Measurements from ENCODE around the gene PDE6G. TPM values are rescaled to one million over a fixed set of nuclear protein-coding genes. Genes with fewer than 3 reads are reported as not detected.
A peak's percentile ranks its signal among the peaks of the same experiment; 100 is the strongest.

Gene PDE6G
- total and polyA plus RNA-seq, 2 of the 13 experiments (the other 11 are each of a cell fraction or from before 2014, with no cell fraction given), result 1.4 to 6.7 TPM

- TF ChIP-seq PCBP2 (optimal IDR thresholded peaks at IDR 0.05; ENCODE audit: low read depth, low read length, poor library complexity, severe bottlenecking) (no peak), ZNF619 (CRISPR knock-in tag; IDR thresholded peaks at IDR 0.05) (peak; percentile 79; the same call in 1 of the 2 replicates), PHF21A (CRISPR knock-in tag; IDR thresholded peaks at IDR 0.05) (no peak), ZNF691 (CRISPR knock-in tag; IDR thresholded peaks at IDR 0.05; ENCODE audit: borderline replicate concordance, low read depth) (peak; percentile 15), MTF2 (CRISPR knock-in tag; IDR thresholded peaks at IDR 0.05; ENCODE audit: borderline replicate concordance) (no peak; the same call in 1 of the 2 replicates), ZNF768 (CRISPR knock-in tag; IDR thresholded peaks at IDR 0.05) (peak; percentile 68; the same call in 1 of the 2 replicates), YEATS2 (CRISPR knock-in tag; IDR thresholded peaks at IDR 0.05; ENCODE audit: borderline replicate concordance) (peak; percentile 94), ZNF10 (CRISPR knock-in tag; IDR thresholded peaks at IDR 0.05; ENCODE audit: borderline replicate concordance, low read depth) (no peak), ZBTB21 (CRISPR knock-in tag; IDR thresholded peaks at IDR 0.05) (no peak), SP2 (CRISPR knock-in tag; IDR thresholded peaks at IDR 0.05) (peak; percentile 100), CTCF (CRISPR knock-in tag; IDR thresholded peaks at IDR 0.05) (no peak), PTBP1 (IDR thresholded peaks at IDR 0.05; ENCODE audit: low read depth, low read length, poor library complexity, severe bottlenecking) (no peak), DPF2 (CRISPR knock-in tag; IDR thresholded peaks at IDR 0.05; ENCODE audit: borderline replicate concordance, low read depth) (no peak), ZNF75D (CRISPR knock-in tag; IDR thresholded peaks at IDR 0.05; ENCODE audit: borderline replicate concordance) (no peak), GTF3A (CRISPR knock-in tag; conservative IDR thresholded peaks at IDR 0.05) (no peak; the same call in 1 of the 2 replicates), CBX5 (CRISPR knock-in tag; IDR thresholded peaks at IDR 0.05; ENCODE audit: borderline replicate concordance) (no peak; the same call in 1 of the 2 replicates), RBM22 (optimal IDR thresholded peaks at IDR 0.05; ENCODE audit: low read length) (no peak), ZSCAN21 (CRISPR knock-in tag; IDR thresholded peaks at IDR 0.05; ENCODE audit: borderline replicate concordance) (peak; percentile 78)
- TF ChIP-seq, protein P1, sequence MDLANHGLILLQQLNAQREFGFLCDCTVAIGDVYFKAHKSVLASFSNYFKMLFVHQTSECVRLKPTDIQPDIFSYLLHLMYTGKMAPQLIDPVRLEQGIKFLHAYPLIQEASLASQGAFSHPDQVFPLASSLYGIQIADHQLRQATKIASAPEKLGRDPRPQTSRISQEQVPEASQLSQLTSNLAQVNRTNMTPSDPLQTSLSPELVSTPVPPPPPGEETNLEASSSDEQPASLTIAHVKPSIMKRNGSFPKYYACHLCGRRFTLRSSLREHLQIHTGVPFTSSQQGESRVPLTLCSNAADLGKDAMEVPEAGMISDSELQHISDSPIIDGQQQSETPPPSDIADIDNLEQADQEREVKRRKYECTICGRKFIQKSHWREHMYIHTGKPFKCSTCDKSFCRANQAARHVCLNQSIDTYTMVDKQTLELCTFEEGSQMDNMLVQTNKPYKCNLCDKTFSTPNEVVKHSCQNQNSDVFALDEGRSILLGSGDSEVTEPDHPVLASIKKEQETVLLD (CRISPR knock-in tag; IDR thresholded peaks at IDR 0.05; ENCODE audit: low read depth), result peak; percentile 67
- TF ChIP-seq, protein P2, sequence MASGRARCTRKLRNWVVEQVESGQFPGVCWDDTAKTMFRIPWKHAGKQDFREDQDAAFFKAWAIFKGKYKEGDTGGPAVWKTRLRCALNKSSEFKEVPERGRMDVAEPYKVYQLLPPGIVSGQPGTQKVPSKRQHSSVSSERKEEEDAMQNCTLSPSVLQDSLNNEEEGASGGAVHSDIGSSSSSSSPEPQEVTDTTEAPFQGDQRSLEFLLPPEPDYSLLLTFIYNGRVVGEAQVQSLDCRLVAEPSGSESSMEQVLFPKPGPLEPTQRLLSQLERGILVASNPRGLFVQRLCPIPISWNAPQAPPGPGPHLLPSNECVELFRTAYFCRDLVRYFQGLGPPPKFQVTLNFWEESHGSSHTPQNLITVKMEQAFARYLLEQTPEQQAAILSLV (CRISPR knock-in tag; IDR thresholded peaks at IDR 0.05; ENCODE audit: borderline replicate concordance), result peak; percentile 16
- TF ChIP-seq, protein P3, sequence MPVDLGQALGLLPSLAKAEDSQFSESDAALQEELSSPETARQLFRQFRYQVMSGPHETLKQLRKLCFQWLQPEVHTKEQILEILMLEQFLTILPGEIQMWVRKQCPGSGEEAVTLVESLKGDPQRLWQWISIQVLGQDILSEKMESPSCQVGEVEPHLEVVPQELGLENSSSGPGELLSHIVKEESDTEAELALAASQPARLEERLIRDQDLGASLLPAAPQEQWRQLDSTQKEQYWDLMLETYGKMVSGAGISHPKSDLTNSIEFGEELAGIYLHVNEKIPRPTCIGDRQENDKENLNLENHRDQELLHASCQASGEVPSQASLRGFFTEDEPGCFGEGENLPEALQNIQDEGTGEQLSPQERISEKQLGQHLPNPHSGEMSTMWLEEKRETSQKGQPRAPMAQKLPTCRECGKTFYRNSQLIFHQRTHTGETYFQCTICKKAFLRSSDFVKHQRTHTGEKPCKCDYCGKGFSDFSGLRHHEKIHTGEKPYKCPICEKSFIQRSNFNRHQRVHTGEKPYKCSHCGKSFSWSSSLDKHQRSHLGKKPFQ (CRISPR knock-in tag; IDR thresholded peaks at IDR 0.05; ENCODE audit: insufficient replicate concordance), result no peak
Observed at GRCh38 chr17:81666342-81667191, 10.2 kb upstream of the PDE6G start, which contains the start of the genes CCDC137 and OXLD1 (continued).
